ENCODE measurements around the gene RNF114. TPM values are rescaled to one million over a fixed set of nuclear protein-coding genes. Genes with fewer than 3 reads are reported as not detected.

The RNF114 gene
- polyA plus RNA-seq, result 109 and 129 TPM in 2 replicates
- polyA minus RNA-seq, result 70.1 and 73.2 TPM in 2 replicates

GRCh38 chr20:49936153-49937026, at the start of gene RNF114:
TSS of gene RNF114 (plus strand) at chr20:49936397. CDS start at chr20:49936413, 16 bp downstream.
- TF ChIP-seq TAF1 (IDR thresholded peaks at IDR 0.05; ENCODE audit: low read depth) (peak; percentile 79), EZH2 (IDR thresholded peaks at IDR 0.05; ENCODE audit: borderline replicate concordance, insufficient read depth, low read length, poor library complexity, severe bottlenecking) (no peak), EP300 (conservative IDR thresholded peaks at IDR 0.05; ENCODE audit: poor library complexity, severe bottlenecking) (peak; percentile 38), RAD21 (conservative IDR thresholded peaks at IDR 0.05) (no peak), SMC3 (conservative IDR thresholded peaks at IDR 0.05; ENCODE audit: poor library complexity) (peak; percentile 24), REST (IDR thresholded peaks at IDR 0.05; ENCODE audit: borderline replicate concordance) (peak; percentile 71), POLR2AphosphoS5 (IDR thresholded peaks at IDR 0.05) (peak; percentile 98), MXI1 (conservative IDR thresholded peaks at IDR 0.05; ENCODE audit: poor library complexity, severe bottlenecking) (peak; percentile 93)
- TF ChIP-seq, protein P1, sequence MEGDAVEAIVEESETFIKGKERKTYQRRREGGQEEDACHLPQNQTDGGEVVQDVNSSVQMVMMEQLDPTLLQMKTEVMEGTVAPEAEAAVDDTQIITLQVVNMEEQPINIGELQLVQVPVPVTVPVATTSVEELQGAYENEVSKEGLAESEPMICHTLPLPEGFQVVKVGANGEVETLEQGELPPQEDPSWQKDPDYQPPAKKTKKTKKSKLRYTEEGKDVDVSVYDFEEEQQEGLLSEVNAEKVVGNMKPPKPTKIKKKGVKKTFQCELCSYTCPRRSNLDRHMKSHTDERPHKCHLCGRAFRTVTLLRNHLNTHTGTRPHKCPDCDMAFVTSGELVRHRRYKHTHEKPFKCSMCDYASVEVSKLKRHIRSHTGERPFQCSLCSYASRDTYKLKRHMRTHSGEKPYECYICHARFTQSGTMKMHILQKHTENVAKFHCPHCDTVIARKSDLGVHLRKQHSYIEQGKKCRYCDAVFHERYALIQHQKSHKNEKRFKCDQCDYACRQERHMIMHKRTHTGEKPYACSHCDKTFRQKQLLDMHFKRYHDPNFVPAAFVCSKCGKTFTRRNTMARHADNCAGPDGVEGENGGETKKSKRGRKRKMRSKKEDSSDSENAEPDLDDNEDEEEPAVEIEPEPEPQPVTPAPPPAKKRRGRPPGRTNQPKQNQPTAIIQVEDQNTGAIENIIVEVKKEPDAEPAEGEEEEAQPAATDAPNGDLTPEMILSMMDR (IDR thresholded peaks at IDR 0.05; ENCODE audit: poor library complexity, severe bottlenecking), result peak; percentile 29
- peak within 1 kb of the TSS; percentile 92 for H3K9ac ChIP-seq (ENCODE audit: low read length)
- H3K79me2 ChIP-seq (replicated peaks; ENCODE audit: insufficient read depth, low read length), result peaks cover 46% of the 10 kb centered on the region
- no peaks in the 10 kb centered on the region for H3K27me3 ChIP-seq (ENCODE audit: insufficient read depth, low read depth, low read length)
- peak within 1 kb of the TSS; percentile 68 for H3K27ac ChIP-seq (ENCODE audit: low read length)
- no peaks in the 10 kb centered on the region for H3K9me2 ChIP-seq (ENCODE audit: insufficient read depth, low read length)
- no peaks in the 10 kb centered on the region for H3K9me3 ChIP-seq (ENCODE audit: low read length)
- H3F3A ChIP-seq (ENCODE audit: insufficient read depth, low read length, poor library complexity, severe bottlenecking), result no peaks in the 10 kb centered on the region
- no peaks in the 10 kb centered on the region for H4K20me1 ChIP-seq (ENCODE audit: insufficient read depth)
- peak within 1 kb of the TSS; percentile 90 for H3K4me2 ChIP-seq (ENCODE audit: low read length)
- H3K36me3 ChIP-seq (ENCODE audit: insufficient read depth, low read length), result no peaks in the 10 kb centered on the region
- peak within 1 kb of the TSS; percentile 76 for H2AFZ ChIP-seq (ENCODE audit: low read depth, low read length)
- peak within 1 kb of the TSS; percentile 100 for H3K4me3 ChIP-seq (ENCODE audit: low read length)

- Histone ChIP-seq H3K79me2 (replicated peaks; ENCODE audit: insufficient read depth, low read length) (no peaks in the 10 kb centered on the region), H3K9ac (ENCODE audit: low read length) (no peak overlapping the region), H2AFZ (ENCODE audit: low read depth, low read length) (no peak overlapping the region), H3K4me3 (ENCODE audit: low read length) (no peak overlapping the region), H4K20me1 (ENCODE audit: insufficient read depth) (no peaks in the 10 kb centered on the region), H3K27me3 (ENCODE audit: insufficient read depth, low read depth, low read length) (no peaks in the 10 kb centered on the region), H3K27ac (ENCODE audit: low read length) (no peak overlapping the region), H3K9me2 (ENCODE audit: insufficient read depth, low read length) (no peaks in the 10 kb centered on the region), H3K9me3 (ENCODE audit: low read length) (no peaks in the 10 kb centered on the region), H3F3A (ENCODE audit: insufficient read depth, low read length, poor library complexity, severe bottlenecking) (no peaks in the 10 kb centered on the region), H3K4me2 (ENCODE audit: low read length) (no peak overlapping the region), H3K36me3 (ENCODE audit: insufficient read depth, low read length) (peaks cover 4% of the 10 kb centered on the region)
- TF ChIP-seq EP300 (conservative IDR thresholded peaks at IDR 0.05; ENCODE audit: poor library complexity, severe bottlenecking) (no peak), EZH2 (IDR thresholded peaks at IDR 0.05; ENCODE audit: borderline replicate concordance, insufficient read depth, low read length, poor library complexity, severe bottlenecking) (no peak), RAD21 (conservative IDR thresholded peaks at IDR 0.05) (no peak)
- TF ChIP-seq, protein P1 (IDR thresholded peaks at IDR 0.05; ENCODE audit: poor library complexity, severe bottlenecking), result no peak
These were observed 49.5 kb upstream of the RNF114 start for GRCh38 chr20:49886571-49887213.
